Thyroid gland (tissue), 4 donors: ENCODE results near the gene EI24. TPM values are rescaled to one million over a fixed set of nuclear protein-coding genes. Genes with fewer than 3 reads are reported as not detected.

Experiments
- DNase-seq, 2 donors: peaks; one replicate each; pipeline ENCODE4 v3.0.0-alpha.2; 2019
- H3K27ac ChIP-seq, 3 donors: fragments of 200-600 bp; sonication (generic); 1 replicate in 2 of 3; 2 replicates in 1 of 3; pipeline ENCODE4 v1.5.1; 2016 to 2019; ENCODE audit warnings: mild to moderate bottlenecking in 1 of 3, moderate library complexity in 1 of 3
- H3K27me3 ChIP-seq: fragments of 200-600 bp; sonication (generic); one replicate; pipeline ENCODE4 v1.5.1; 2019
- H3K36me3 ChIP-seq, 2 donors: fragments of 200-600 bp; sonication (generic); one replicate each; pipeline ENCODE4 v1.5.1; 2016 to 2019
- H3K4me1 ChIP-seq, 2 donors: fragments of 200-600 bp; sonication (generic); one replicate each; pipeline ENCODE4 v1.5.1; 2017 to 2019
- H3K4me3 ChIP-seq, 3 donors: fragments of 200-600 bp; sonication (generic); replicated peaks in 1 of 3; 1 replicate in 2 of 3; 2 replicates in 1 of 3; pipeline ENCODE4 v1.5.1; 2016; ENCODE audit warnings: mild to moderate bottlenecking in 1 of 3
- H3K9me3 ChIP-seq: fragments of 200-600 bp; sonication (generic); one replicate; pipeline ENCODE4 v1.5.1; 2017
- POLR2A ChIP-seq, 2 donors: fragments of 450-650 bp; IDR thresholded peaks; one replicate each; pipeline ENCODE4 v1.6.1; 2017; ENCODE audit warnings: antibody characterized with exemption in 2 of 2, mild to moderate bottlenecking in 2 of 2, moderate library complexity in 1 of 2
- WGBS, 2 donors: methylation state at CpG; one replicate each; pipeline ENCODE4 v1.1.5; 2017; 5-methylcytosine and 5-hydroxymethylcytosine counted together
- intact Hi-C: fragments of 100-400 bp; cut with DNase I; formaldehyde crosslinking; loops from one replicate; pipeline ENCODE4 v1.15.1; 2023
- total RNA-seq, 4 donors: library from RNA; depleted of rRNA; stranded (reverse); fragments of >200 nt; gene quantifications; one replicate each; pipeline ENCODE4 v1.2.3, GENCODE V29; 2016
- TF ChIP-seq, protein P1 (sequence below), 6 experiments: fragments of 200-600 bp in 3 of 6; fragments of 450-650 bp in 3 of 6; sonication (generic) in 3 of 6; IDR thresholded peaks; one replicate each; pipeline ENCODE4 v1.5.1; 2016 to 2019; ENCODE audit warnings: antibody characterized with exemption in 6 of 6, mild to moderate bottlenecking in 2 of 6, inconsistent platforms in 1 of 6, moderate library complexity in 1 of 6

Gene EI24
- total RNA-seq, 4 donors from 2014 or later, result 35.7 to 75.8 (median 52.8) TPM

DNA sequence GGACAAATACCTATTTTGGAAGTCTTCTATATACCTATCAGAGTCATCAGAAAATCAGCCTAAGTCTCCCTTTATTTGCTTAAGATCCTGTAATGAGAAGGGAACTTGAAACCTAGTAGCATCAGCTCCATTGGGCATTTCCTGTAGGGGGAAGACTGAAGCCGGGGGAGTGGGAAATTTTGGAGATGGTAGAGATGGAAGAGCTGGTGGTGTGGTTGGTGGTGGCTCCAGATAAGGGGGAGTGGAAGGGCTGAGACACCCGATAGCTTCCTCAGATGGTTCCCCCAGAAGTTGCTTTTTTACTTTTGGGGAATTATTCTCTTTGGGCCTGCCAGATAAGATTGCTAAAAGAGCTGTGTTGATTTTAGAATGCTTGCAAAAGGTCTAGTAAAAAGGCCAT lies 16.4 kb upstream of the EI24 start:
- no peaks in the 10 kb centered on the region for H3K36me3 ChIP-seq
- no peaks in the 10 kb centered on the region for H3K4me1 ChIP-seq
- H3K4me3 ChIP-seq, result no peak overlapping the region
- TF ChIP-seq, protein P1, sequence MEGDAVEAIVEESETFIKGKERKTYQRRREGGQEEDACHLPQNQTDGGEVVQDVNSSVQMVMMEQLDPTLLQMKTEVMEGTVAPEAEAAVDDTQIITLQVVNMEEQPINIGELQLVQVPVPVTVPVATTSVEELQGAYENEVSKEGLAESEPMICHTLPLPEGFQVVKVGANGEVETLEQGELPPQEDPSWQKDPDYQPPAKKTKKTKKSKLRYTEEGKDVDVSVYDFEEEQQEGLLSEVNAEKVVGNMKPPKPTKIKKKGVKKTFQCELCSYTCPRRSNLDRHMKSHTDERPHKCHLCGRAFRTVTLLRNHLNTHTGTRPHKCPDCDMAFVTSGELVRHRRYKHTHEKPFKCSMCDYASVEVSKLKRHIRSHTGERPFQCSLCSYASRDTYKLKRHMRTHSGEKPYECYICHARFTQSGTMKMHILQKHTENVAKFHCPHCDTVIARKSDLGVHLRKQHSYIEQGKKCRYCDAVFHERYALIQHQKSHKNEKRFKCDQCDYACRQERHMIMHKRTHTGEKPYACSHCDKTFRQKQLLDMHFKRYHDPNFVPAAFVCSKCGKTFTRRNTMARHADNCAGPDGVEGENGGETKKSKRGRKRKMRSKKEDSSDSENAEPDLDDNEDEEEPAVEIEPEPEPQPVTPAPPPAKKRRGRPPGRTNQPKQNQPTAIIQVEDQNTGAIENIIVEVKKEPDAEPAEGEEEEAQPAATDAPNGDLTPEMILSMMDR (IDR thresholded peaks at IDR 0.05), result no peak
- TF ChIP-seq POLR2A (IDR thresholded peaks at IDR 0.05), result no peak
- no peaks in the 10 kb centered on the region for H3K9me3 ChIP-seq
- no peak overlapping the region for H3K27ac ChIP-seq
- no peak for DNase-seq
- 94 to 97% methylated on average over 2 of the region's 2 CpGs for WGBS, 2 donors
- H3K27me3 ChIP-seq, result no peaks in the 10 kb centered on the region
- intact Hi-C loops, result no loop called here

DNA sequence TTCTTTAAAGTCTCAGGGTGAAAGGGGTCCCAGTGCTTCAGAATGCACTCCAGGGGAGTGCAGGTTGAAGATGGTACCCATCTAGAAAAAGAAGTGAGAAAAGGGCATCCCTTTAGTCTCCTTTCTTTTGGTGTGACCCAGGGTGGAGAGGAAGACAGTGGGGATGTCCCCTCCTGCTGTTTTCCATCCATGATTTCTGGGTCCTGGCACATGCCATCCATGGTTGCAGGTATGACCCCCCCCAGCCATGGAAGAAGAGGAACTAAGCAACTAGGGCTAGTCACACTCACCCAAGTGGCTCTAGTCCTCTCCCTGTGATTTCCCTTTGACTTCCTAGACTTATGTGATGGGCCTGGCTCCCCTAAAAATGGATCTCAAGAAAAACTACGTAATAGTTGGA lies 15.9 kb upstream of the EI24 start:
- no peak for DNase-seq
- whole genome bisulfite sequencing, 2 donors, result 95 to 100% methylated on average over 1 of the region's 1 CpG
- no peaks in the 10 kb centered on the region for H3K9me3 ChIP-seq
- no peak for TF ChIP-seq POLR2A (IDR thresholded peaks at IDR 0.05)
- TF ChIP-seq, protein P1 (IDR thresholded peaks at IDR 0.05), result no peak
- no peak overlapping the region for H3K4me3 ChIP-seq
- no peaks in the 10 kb centered on the region for H3K4me1 ChIP-seq
- no peak overlapping the region for H3K27ac ChIP-seq
- intact Hi-C loops, result no loop called here
- H3K36me3 ChIP-seq, result no peaks in the 10 kb centered on the region
- no peaks in the 10 kb centered on the region for H3K27me3 ChIP-seq

DNA sequence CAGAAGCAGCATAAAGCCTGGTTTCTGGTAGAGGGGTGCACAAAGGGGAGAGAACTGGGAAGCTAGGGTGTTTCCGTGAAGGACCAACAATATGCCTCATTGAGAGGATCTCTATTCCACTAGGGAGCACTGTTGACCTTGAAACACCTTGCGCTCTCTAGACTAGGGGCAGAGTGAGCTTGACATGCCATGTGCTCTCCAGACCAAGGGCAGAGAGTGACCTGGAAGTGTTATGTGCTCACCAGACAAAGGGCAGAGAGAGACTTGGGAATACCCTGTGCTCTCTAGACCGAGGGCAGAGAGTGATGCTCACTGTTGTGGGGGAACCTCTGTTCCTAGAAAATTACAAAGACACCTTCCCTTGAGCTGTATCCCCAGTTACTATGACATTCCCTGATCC lies 15.2 kb upstream of the EI24 start:
- TF ChIP-seq, protein P1 (IDR thresholded peaks at IDR 0.05), result no peak
- no peak for TF ChIP-seq POLR2A (IDR thresholded peaks at IDR 0.05)
- no peaks in the 10 kb centered on the region for H3K4me1 ChIP-seq
- H3K27ac ChIP-seq, result no peak overlapping the region
- H3K4me3 ChIP-seq, result no peak overlapping the region
- DNase-seq, result no peak
- H3K36me3 ChIP-seq, result no peaks in the 10 kb centered on the region
- no peaks in the 10 kb centered on the region for H3K27me3 ChIP-seq
- intact Hi-C loops, result no loop called here
- no peaks in the 10 kb centered on the region for H3K9me3 ChIP-seq
- WGBS, 2 donors, result 79 to 94% methylated on average over 3 of the region's 3 CpGs

DNA sequence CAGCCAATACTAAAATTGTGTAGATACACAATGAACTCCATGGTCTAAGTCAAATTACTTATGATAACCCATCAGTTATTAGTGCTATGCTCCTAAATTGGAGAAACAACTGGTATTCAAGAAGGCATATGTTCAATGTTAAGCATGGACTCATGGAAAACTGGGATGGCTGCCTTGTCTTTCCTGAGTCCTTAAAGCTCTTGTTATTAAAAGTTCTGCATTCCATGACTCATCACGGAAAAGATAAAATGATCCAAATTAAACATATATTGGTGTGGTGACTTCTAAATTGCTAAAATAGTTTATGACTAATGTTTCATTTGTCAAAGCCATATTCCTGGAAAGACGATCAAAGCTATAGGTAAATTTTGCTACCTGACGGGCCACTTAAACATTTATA lies 9.4 kb upstream of the EI24 start:
- intact Hi-C loops, result no loop called here

DNA sequence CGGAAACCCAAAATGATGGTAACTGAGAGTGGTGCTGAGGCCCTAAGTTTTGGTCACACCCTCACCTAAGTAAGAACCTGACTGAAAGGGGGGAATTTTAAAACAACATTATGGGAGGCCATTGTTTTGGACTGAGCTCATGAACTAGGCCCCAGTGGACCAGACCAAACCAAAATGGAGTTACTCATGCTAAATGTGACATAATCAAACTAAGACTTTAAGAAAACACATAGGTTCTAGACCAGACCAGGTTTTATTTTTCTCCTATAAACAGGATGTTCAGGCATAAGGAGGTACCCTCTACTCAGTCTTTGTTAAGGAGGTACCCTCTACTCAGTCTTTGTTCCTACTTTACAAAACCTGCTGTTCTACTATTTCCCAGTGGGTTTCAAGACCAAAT lies 7.4 kb upstream of the EI24 start:
- Histone ChIP-seq H3K27me3 (no peaks in the 10 kb centered on the region), H3K27ac (no peak overlapping the region), H3K36me3 (no peaks in the 10 kb centered on the region), H3K9me3 (no peaks in the 10 kb centered on the region), H3K4me1 (no peaks in the 10 kb centered on the region), H3K4me3 (no peak overlapping the region)
- TF ChIP-seq POLR2A (IDR thresholded peaks at IDR 0.05), result no peak
- TF ChIP-seq, protein P1 (IDR thresholded peaks at IDR 0.05), result no peak
- no peak for DNase-seq
- WGBS, 2 donors, result 100% methylated on average over 1 of the region's 1 CpG
- intact Hi-C loops, result no loop called here

More for the DNA sequence above, 9.4 kb upstream of the EI24 start:
- 88 to 92% methylated on average over 3 of the region's 3 CpGs for WGBS, 2 donors
- H3K27me3 ChIP-seq, result no peaks in the 10 kb centered on the region
- TF ChIP-seq, protein P1 (IDR thresholded peaks at IDR 0.05), result no peak
- no peak for TF ChIP-seq POLR2A (IDR thresholded peaks at IDR 0.05)
- H3K27ac ChIP-seq, result no peak overlapping the region
- DNase-seq, result no peak
- H3K9me3 ChIP-seq, result no peaks in the 10 kb centered on the region
- no peaks in the 10 kb centered on the region for H3K4me1 ChIP-seq
- H3K36me3 ChIP-seq, result no peaks in the 10 kb centered on the region
- no peak overlapping the region for H3K4me3 ChIP-seq
